Measurements from ENCODE around the gene EPX. TPM values are rescaled to one million over a fixed set of nuclear protein-coding genes. Genes with fewer than 3 reads are reported as not detected.
A peak's percentile ranks its signal among the peaks of the same experiment; 100 is the strongest.

EPX gene
- total RNA-seq, 1 experiment from 2014 or later = not detected

DNA sequence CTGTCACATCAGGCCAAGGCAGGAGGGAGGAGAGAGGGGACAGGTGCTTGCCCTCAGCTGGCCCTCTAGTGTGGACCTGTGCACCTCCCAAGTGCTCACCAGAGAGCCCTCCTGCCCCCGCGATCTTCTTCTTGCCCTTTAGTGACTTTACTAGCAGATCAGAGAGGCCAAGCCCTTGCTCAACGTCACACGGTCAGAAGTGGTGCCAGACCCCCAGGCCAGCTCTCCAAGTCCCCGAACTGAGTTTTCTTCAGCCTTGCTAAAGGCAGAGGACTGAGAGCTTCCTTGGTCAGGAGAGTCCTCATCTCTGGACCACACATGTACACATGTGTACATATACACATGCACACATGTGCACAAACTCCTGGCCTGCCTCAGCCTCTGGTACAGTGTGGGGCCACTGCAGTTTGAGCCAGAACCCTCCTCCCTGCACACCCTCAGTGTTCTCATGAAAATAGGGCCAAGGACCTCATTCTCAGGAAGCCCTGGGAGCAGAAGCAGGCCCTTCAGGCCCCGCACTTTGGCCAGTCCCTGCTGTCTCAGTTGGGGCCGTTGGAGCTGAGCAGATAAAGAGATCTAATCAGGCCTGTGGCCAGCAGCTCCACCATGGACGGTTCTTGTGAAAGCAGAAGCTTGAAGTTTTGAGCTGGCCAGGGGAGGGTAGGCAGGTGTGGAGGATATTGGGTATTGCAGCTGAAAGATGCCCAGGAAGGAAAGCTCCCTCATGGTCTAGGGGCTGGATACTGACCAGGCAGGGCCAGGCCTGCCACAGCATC, 7.4 kb upstream of the EPX start:
- Histone ChIP-seq H3K4me3 (ENCODE audit: low read length) (no peak overlapping the region), H3K4me1 (ENCODE audit: insufficient read depth, low read length) (peaks cover 18% of the 10 kb centered on the region), H3K9ac (ENCODE audit: low read length) (no peak overlapping the region), H3K27ac (ENCODE audit: low read length) (no peak overlapping the region), H3K79me2 (ENCODE audit: low read length) (no peaks in the 10 kb centered on the region), H4K20me1 (ENCODE audit: low read length) (no peaks in the 10 kb centered on the region), H2AFZ (ENCODE audit: low read length) (no peak overlapping the region), H3K9me2 (replicated peaks; ENCODE audit: low read length) (no peaks in the 10 kb centered on the region), H3F3A (ENCODE audit: low read length, unreplicated experiment) (no peaks in the 10 kb centered on the region), H3K4me2 (ENCODE audit: low read length) (peak overlapping the region; percentile 16; the same call in 1 of the 2 replicates), H3K36me3 (ENCODE audit: low read depth, low read length) (no peaks in the 10 kb centered on the region), H3K9me3 (ENCODE audit: low read length) (no peaks in the 10 kb centered on the region), H3K27me3 (ENCODE audit: low read length) (peaks cover 8% of the 10 kb centered on the region; the same call in 1 of the 2 replicates)
- ATAC-seq (no peak), DNase-seq (no peak)
- no TSS peak for BruUV-seq (replicated peaks)
- POLR2A ChIA-PET (ENCODE audit: unreplicated experiment) = no interaction called here
- no peak for TF ChIP-seq EZH2 (IDR thresholded peaks at IDR 0.05; ENCODE audit: low read length, unreplicated experiment)
- TF ChIP-seq, protein P1, sequence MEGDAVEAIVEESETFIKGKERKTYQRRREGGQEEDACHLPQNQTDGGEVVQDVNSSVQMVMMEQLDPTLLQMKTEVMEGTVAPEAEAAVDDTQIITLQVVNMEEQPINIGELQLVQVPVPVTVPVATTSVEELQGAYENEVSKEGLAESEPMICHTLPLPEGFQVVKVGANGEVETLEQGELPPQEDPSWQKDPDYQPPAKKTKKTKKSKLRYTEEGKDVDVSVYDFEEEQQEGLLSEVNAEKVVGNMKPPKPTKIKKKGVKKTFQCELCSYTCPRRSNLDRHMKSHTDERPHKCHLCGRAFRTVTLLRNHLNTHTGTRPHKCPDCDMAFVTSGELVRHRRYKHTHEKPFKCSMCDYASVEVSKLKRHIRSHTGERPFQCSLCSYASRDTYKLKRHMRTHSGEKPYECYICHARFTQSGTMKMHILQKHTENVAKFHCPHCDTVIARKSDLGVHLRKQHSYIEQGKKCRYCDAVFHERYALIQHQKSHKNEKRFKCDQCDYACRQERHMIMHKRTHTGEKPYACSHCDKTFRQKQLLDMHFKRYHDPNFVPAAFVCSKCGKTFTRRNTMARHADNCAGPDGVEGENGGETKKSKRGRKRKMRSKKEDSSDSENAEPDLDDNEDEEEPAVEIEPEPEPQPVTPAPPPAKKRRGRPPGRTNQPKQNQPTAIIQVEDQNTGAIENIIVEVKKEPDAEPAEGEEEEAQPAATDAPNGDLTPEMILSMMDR (conservative IDR thresholded peaks at IDR 0.05; ENCODE audit: low read depth, low read length) = no peak
- TF ChIP-seq EZH2phosphoT487 (IDR thresholded peaks at IDR 0.05; ENCODE audit: borderline replicate concordance, low read length) = no peak
- intact Hi-C loops (cut with micrococcal nuclease) = loop anchor here (10.0 kb wide), 1 partner anchor 580 kb away; no protein-coding TSS in a partner anchor
- CTCF ChIA-PET = interaction anchor here (0.9 kb wide), 1 partner anchor 12 kb away, joined by 5 read pairs; no protein-coding TSS in a partner anchor

DNA sequence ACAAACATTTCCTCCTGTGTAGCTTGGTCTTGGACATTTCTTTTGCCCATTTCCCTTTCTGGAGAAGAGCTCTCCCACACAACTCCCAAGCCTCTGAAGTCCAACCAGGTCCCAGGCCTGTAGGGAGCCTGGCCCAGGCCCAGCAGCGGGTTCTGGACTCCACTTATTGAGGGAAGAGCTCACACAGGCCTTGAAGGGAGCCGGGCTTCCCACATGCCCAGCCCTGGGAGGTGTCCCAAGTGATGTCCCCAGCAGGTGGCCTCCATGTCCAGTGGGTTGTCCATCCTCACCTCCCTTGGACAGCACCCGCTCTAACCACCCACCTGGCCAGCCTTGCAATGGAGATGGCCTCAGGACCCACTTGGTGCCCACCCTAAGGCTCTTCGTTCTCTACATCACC, 5.9 kb upstream of the EPX start:
- no peak for ATAC-seq
- TF ChIP-seq, protein P1 (conservative IDR thresholded peaks at IDR 0.05; ENCODE audit: low read depth, low read length) = no peak
- TF ChIP-seq EZH2 (IDR thresholded peaks at IDR 0.05; ENCODE audit: low read length, unreplicated experiment) = no peak
- TF ChIP-seq EZH2phosphoT487 (IDR thresholded peaks at IDR 0.05; ENCODE audit: borderline replicate concordance, low read length) = no peak
- H3K4me3 ChIP-seq (ENCODE audit: low read length) = no peak overlapping the region
- no peaks in the 10 kb centered on the region for H3K36me3 ChIP-seq (ENCODE audit: low read depth, low read length)
- no peaks in the 10 kb centered on the region for H4K20me1 ChIP-seq (ENCODE audit: low read length)
- no peak overlapping the region for H3K4me2 ChIP-seq (ENCODE audit: low read length)
- no TSS peak for BruUV-seq (replicated peaks)
- ChIA-PET POLR2A (ENCODE audit: unreplicated experiment) (no interaction called here), CTCF (no interaction called here)
- H3K9ac ChIP-seq (ENCODE audit: low read length) = no peak overlapping the region
- intact Hi-C loops (cut with micrococcal nuclease) = loop anchor here (10.0 kb wide), 1 partner anchor 582 kb away; no protein-coding TSS in a partner anchor
- H3K79me2 ChIP-seq (ENCODE audit: low read length) = no peaks in the 10 kb centered on the region
- no peaks in the 10 kb centered on the region for H3F3A ChIP-seq (ENCODE audit: low read length, unreplicated experiment)
- peaks cover 8% of the 10 kb centered on the region; the same call in 1 of the 2 replicates for H3K27me3 ChIP-seq (ENCODE audit: low read length)
- no peak overlapping the region for H3K27ac ChIP-seq (ENCODE audit: low read length)
- H3K9me3 ChIP-seq (ENCODE audit: low read length) = no peaks in the 10 kb centered on the region
- DNase-seq = no peak
- H2AFZ ChIP-seq (ENCODE audit: low read length) = no peak overlapping the region
- peaks cover 20% of the 10 kb centered on the region for H3K4me1 ChIP-seq (ENCODE audit: insufficient read depth, low read length)
- no peaks in the 10 kb centered on the region for H3K9me2 ChIP-seq (replicated peaks; ENCODE audit: low read length)

DNA sequence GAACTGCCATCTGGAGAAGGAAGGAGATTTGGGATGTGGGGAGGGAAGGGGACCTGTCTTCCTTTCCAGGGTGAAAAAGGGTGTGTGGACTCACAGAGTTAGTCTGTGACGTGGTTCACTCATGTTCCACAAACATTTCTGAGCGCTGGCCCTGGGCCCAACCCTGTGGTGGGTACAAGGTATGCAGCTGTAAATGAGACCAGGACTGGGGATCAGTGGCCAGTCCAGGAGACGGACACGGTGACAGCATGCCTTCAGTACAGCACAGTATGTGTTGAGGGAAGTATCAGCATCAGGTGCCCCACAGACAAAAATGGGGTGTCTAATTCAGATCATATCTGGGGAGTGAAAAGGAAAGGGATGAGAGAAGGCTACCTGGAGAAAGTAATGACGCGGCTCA, 5.5 kb upstream of the EPX start:
- Histone ChIP-seq H3K4me1 (ENCODE audit: insufficient read depth, low read length) (peaks cover 20% of the 10 kb centered on the region), H3K79me2 (ENCODE audit: low read length) (no peaks in the 10 kb centered on the region), H3K36me3 (ENCODE audit: low read depth, low read length) (no peaks in the 10 kb centered on the region), H3F3A (ENCODE audit: low read length, unreplicated experiment) (no peaks in the 10 kb centered on the region), H3K9ac (ENCODE audit: low read length) (no peak overlapping the region), H3K9me3 (ENCODE audit: low read length) (no peaks in the 10 kb centered on the region), H2AFZ (ENCODE audit: low read length) (no peak overlapping the region), H3K27me3 (ENCODE audit: low read length) (peaks cover 8% of the 10 kb centered on the region; the same call in 1 of the 2 replicates), H3K4me3 (ENCODE audit: low read length) (no peak overlapping the region), H3K9me2 (replicated peaks; ENCODE audit: low read length) (no peaks in the 10 kb centered on the region), H3K27ac (ENCODE audit: low read length) (no peak overlapping the region), H3K4me2 (ENCODE audit: low read length) (no peak overlapping the region), H4K20me1 (ENCODE audit: low read length) (no peaks in the 10 kb centered on the region)
- POLR2A ChIA-PET (ENCODE audit: unreplicated experiment) = no interaction called here
- ATAC-seq (no peak), DNase-seq (no peak)
- TF ChIP-seq EZH2 (IDR thresholded peaks at IDR 0.05; ENCODE audit: low read length, unreplicated experiment) (no peak), EZH2phosphoT487 (IDR thresholded peaks at IDR 0.05; ENCODE audit: borderline replicate concordance, low read length) (no peak)
- TF ChIP-seq, protein P1 (conservative IDR thresholded peaks at IDR 0.05; ENCODE audit: low read depth, low read length) = no peak
- CTCF ChIA-PET = no interaction called here
- BruUV-seq (replicated peaks) = no TSS peak
- intact Hi-C loops (cut with micrococcal nuclease) = loop anchor here (10.0 kb wide), 1 partner anchor 582 kb away; no protein-coding TSS in a partner anchor
